HEK293 (cell line): ENCODE data around the gene ZNF646.

ENCODE experiments used
- SP2 ChIP-seq: fragments of 450-650 bp; formaldehyde crosslinking; IDR thresholded peaks from 2 replicates; pipeline ENCODE4 v1.5.1; 2016; ENCODE audit warnings: missing biosample characterization, missing genetic modification characterization
- ZNF132 ChIP-seq: fragments of 450-650 bp; formaldehyde crosslinking; IDR thresholded peaks from 2 replicates; pipeline ENCODE4 v1.5.1; 2017; ENCODE audit warnings: missing biosample characterization, missing genetic modification characterization, borderline replicate concordance
- ZNF146 ChIP-seq: fragments of 450-650 bp; formaldehyde crosslinking; IDR thresholded peaks from 2 replicates; pipeline ENCODE4 v1.5.1; 2016; ENCODE audit warnings: missing biosample characterization, missing genetic modification characterization
- ZNF24 ChIP-seq: fragments of 450-650 bp; formaldehyde crosslinking; IDR thresholded peaks from 2 replicates; pipeline ENCODE4 v1.5.1; 2016; ENCODE audit warnings: missing biosample characterization, missing genetic modification characterization
- TF ChIP-seq, protein P1 (sequence below): fragments of 450-650 bp; formaldehyde crosslinking; IDR thresholded peaks from 2 replicates; pipeline ENCODE4 v1.5.1; 2016; ENCODE audit warnings: missing biosample characterization, missing genetic modification characterization
- TF ChIP-seq, protein P2 (sequence below): fragments of 450-650 bp; formaldehyde crosslinking; IDR thresholded peaks from 2 replicates; pipeline ENCODE4 v1.5.1; 2016; ENCODE audit warnings: missing biosample characterization, missing genetic modification characterization
- TF ChIP-seq, protein P3 (sequence below): fragments of 450-650 bp; formaldehyde crosslinking; IDR thresholded peaks from 2 replicates; pipeline ENCODE4 v1.5.1; 2016; ENCODE audit warnings: missing biosample characterization, missing genetic modification characterization
- TF ChIP-seq, protein P4 (sequence below): sonication (generic); formaldehyde crosslinking; IDR thresholded peaks from 2 replicates; pipeline ENCODE4 v1.8.1; 2022; ENCODE audit warnings: mild to moderate bottlenecking, moderate library complexity, missing genetic modification reagents

DNA sequence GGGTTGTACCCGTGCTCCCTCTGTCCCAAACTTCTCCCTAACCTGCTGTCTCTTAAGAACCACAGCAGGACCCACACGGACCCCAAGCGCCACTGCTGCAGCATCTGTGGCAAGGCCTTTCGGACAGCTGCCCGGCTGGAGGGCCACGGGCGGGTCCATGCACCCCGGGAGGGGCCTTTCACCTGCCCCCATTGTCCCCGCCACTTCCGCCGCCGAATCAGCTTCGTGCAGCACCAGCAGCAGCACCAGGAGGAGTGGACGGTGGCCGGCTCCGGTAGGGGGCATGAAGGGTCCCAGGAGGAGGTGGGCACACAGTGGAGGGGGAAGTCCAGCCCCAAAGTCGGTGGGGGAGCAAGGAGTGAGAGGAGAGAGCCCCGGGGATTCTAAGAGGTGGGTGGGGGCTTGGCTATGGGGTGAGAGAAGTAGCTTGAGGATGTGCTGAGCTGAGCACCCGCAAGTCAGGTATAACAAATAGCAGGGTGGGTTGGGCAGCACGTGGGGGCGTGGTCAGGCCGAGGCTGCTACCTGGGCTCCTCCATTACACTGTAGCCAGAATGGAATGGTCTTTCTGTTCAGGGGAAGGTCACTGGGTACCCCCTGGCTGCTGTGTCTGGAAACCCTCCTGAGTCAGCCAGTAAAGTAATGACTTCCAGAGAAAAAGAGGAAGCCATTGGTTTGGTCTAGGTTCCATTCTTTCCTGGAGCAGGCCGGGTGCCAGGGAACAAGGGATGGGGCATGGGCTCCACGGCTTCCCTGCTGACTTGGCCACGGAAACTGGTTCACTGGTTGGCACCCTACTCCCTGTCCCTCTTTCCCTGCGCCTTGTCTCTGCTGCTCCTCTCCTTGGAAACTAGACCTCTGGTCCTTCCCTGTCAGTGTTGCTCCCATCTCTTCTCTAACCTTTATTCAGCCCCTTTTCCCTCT lies 7.5 kb downstream of the ZNF646 start:
- TF ChIP-seq, protein P1, sequence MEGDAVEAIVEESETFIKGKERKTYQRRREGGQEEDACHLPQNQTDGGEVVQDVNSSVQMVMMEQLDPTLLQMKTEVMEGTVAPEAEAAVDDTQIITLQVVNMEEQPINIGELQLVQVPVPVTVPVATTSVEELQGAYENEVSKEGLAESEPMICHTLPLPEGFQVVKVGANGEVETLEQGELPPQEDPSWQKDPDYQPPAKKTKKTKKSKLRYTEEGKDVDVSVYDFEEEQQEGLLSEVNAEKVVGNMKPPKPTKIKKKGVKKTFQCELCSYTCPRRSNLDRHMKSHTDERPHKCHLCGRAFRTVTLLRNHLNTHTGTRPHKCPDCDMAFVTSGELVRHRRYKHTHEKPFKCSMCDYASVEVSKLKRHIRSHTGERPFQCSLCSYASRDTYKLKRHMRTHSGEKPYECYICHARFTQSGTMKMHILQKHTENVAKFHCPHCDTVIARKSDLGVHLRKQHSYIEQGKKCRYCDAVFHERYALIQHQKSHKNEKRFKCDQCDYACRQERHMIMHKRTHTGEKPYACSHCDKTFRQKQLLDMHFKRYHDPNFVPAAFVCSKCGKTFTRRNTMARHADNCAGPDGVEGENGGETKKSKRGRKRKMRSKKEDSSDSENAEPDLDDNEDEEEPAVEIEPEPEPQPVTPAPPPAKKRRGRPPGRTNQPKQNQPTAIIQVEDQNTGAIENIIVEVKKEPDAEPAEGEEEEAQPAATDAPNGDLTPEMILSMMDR: no peak
- TF ChIP-seq, protein P2, sequence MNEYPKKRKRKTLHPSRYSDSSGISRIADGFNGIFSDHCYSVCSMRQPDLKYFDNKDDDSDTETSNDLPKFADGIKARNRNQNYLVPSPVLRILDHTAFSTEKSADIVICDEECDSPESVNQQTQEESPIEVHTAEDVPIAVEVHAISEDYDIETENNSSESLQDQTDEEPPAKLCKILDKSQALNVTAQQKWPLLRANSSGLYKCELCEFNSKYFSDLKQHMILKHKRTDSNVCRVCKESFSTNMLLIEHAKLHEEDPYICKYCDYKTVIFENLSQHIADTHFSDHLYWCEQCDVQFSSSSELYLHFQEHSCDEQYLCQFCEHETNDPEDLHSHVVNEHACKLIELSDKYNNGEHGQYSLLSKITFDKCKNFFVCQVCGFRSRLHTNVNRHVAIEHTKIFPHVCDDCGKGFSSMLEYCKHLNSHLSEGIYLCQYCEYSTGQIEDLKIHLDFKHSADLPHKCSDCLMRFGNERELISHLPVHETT: no peak
- no peak for TF ChIP-seq ZNF132 (tag by site-specific recombination)
- no peak for TF ChIP-seq ZNF24 (tag by site-specific recombination)
- TF ChIP-seq, protein P3, sequence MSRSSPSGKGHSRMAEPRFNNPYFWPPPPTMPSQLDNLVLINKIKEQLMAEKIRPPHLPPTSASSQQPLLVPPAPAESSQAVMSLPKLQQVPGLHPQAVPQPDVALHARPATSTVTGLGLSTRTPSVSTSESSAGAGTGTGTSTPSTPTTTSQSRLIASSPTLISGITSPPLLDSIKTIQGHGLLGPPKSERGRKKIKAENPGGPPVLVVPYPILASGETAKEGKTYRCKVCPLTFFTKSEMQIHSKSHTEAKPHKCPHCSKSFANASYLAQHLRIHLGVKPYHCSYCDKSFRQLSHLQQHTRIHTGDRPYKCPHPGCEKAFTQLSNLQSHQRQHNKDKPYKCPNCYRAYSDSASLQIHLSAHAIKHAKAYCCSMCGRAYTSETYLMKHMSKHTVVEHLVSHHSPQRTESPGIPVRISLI: no peak
- no peak for TF ChIP-seq SP2
- TF ChIP-seq ZNF146 (tag by site-specific recombination): no peak
- TF ChIP-seq, protein P4, sequence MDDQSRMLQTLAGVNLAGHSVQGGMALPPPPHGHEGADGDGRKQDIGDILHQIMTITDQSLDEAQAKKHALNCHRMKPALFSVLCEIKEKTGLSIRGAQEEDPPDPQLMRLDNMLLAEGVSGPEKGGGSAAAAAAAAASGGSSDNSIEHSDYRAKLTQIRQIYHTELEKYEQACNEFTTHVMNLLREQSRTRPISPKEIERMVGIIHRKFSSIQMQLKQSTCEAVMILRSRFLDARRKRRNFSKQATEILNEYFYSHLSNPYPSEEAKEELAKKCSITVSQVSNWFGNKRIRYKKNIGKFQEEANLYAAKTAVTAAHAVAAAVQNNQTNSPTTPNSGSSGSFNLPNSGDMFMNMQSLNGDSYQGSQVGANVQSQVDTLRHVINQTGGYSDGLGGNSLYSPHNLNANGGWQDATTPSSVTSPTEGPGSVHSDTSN: no peak
